HepG2 (cell line): Measurements from ENCODE around the gene TPGS1. TPM values are rescaled to one million over a fixed set of nuclear protein-coding genes. Genes with fewer than 3 reads are reported as not detected.

Source experiments
- DRAP1 ChIP-seq: IDR thresholded peaks from 2 replicates; pipeline ENCODE4 v1.6.1; 2016; ENCODE audit warnings: missing genetic modification reagents, missing compliant biosample characterization
- FOSL1 ChIP-seq: sonication (generic); formaldehyde crosslinking; IDR thresholded peaks from 2 replicates; pipeline ENCODE4 v1.9.0; 2021; ENCODE audit warnings: missing genetic modification reagents, borderline replicate concordance
- FOXK1 ChIP-seq: sonication (generic); formaldehyde crosslinking; IDR thresholded peaks from 2 replicates; pipeline ENCODE4 v1.4.0; 2020; ENCODE audit warnings: low read depth, missing genetic modification reagents, borderline replicate concordance
- GATAD1 ChIP-seq: IDR thresholded peaks from 2 replicates; pipeline ENCODE4 v1.6.1; 2016; ENCODE audit warnings: missing genetic modification reagents, missing compliant biosample characterization
- GMEB2 ChIP-seq: IDR thresholded peaks from 2 replicates; pipeline ENCODE4 v1.6.1; 2016; ENCODE audit warnings: missing biosample characterization, missing genetic modification reagents, low read depth
- IRF2 ChIP-seq: IDR thresholded peaks from 2 replicates; pipeline ENCODE4 v1.6.1; 2018; ENCODE audit warnings: missing genetic modification reagents, missing compliant biosample characterization
- KDM3A ChIP-seq: IDR thresholded peaks from 2 replicates; pipeline ENCODE4 v1.6.1; 2018; ENCODE audit warnings: low read depth, missing compliant biosample characterization
- MTA1 ChIP-seq: sonication (generic); formaldehyde crosslinking; IDR thresholded peaks from 2 replicates; pipeline ENCODE4 v1.4.0; 2020; ENCODE audit warnings: missing genetic modification reagents, mild to moderate bottlenecking, borderline replicate concordance
- NR2C2 ChIP-seq: sonication (generic); formaldehyde crosslinking; IDR thresholded peaks from 2 replicates; pipeline ENCODE4 v1.4.0; 2020; ENCODE audit warnings: missing genetic modification reagents, mild to moderate bottlenecking, moderate library complexity, borderline replicate concordance
- PHF8 ChIP-seq: sonication (generic); formaldehyde crosslinking; IDR thresholded peaks from 2 replicates; pipeline ENCODE4 v1.5.0; 2020; ENCODE audit warnings: missing genetic modification reagents
- RARA ChIP-seq: IDR thresholded peaks from 2 replicates; pipeline ENCODE4 v1.6.1; 2016; ENCODE audit warnings: missing genetic modification reagents, missing compliant biosample characterization
- RBAK ChIP-seq: sonication (generic); formaldehyde crosslinking; IDR thresholded peaks from 2 replicates; pipeline ENCODE4 v1.5.1; 2020; ENCODE audit warnings: mild to moderate bottlenecking, missing genetic modification reagents
- RELA ChIP-seq: sonication (generic); formaldehyde crosslinking; IDR thresholded peaks from 2 replicates; pipeline ENCODE4 v1.4.0; 2020; ENCODE audit warnings: missing genetic modification reagents
- REXO4 ChIP-seq: sonication (generic); formaldehyde crosslinking; IDR thresholded peaks from 2 replicates; pipeline ENCODE4 v1.8.0; 2022; ENCODE audit warnings: missing genetic modification reagents, mild to moderate bottlenecking, borderline replicate concordance
- RXRB ChIP-seq: IDR thresholded peaks from 2 replicates; pipeline ENCODE4 v1.6.1; 2016; ENCODE audit warnings: borderline replicate concordance, missing genetic modification reagents, missing compliant biosample characterization
- SMAD9 ChIP-seq: sonication (generic); formaldehyde crosslinking; IDR thresholded peaks from 2 replicates; pipeline ENCODE4 v1.5.1; 2020; ENCODE audit warnings: mild to moderate bottlenecking, missing genetic modification reagents
- ZMYM3 ChIP-seq: sonication (generic); formaldehyde crosslinking; IDR thresholded peaks from 2 replicates; pipeline ENCODE4 v1.5.1; 2020; ENCODE audit warnings: mild to moderate bottlenecking, missing genetic modification reagents
- ZNF205 ChIP-seq: IDR thresholded peaks from 2 replicates; pipeline ENCODE4 v1.6.1; 2018; ENCODE audit warnings: missing biosample characterization, missing genetic modification reagents
- ZNF564 ChIP-seq: sonication (generic); formaldehyde crosslinking; IDR thresholded peaks from 2 replicates; pipeline ENCODE4 v1.8.1; 2023; ENCODE audit warnings: mild to moderate bottlenecking, missing genetic modification reagents
- ZNF761 ChIP-seq: sonication (generic); formaldehyde crosslinking; conservative IDR thresholded peaks from 2 replicates; pipeline ENCODE4 v1.4.0; 2020; ENCODE audit warnings: mild to moderate bottlenecking, missing genetic modification reagents
- ZSCAN20 ChIP-seq: sonication (generic); formaldehyde crosslinking; IDR thresholded peaks from 2 replicates; pipeline ENCODE4 v1.4.0; 2020; ENCODE audit warnings: missing genetic modification reagents, mild to moderate bottlenecking, borderline replicate concordance
- ZSCAN21 ChIP-seq: sonication (generic); formaldehyde crosslinking; IDR thresholded peaks from 2 replicates; pipeline ENCODE4 v1.8.0; 2022; ENCODE audit warnings: mild to moderate bottlenecking, missing genetic modification reagents, moderate library complexity, borderline replicate concordance
- polyA plus RNA-seq, 8 experiments: library from polyadenylated mRNA; depleted of rRNA in 3 of 8; stranded (reverse) in 7 of 8; unstranded in 1 of 8; fragments of >200 nt; fragmentation: Illumina TruSeq in 4 of 8; extraction: Trizol in 4 of 8; gene quantifications; 2 replicates each; pipeline versions ENCODE4 v1.2.1 to v1.2.3, GENCODE V29; 2011 to 2016; ENCODE audit warnings: low read depth in 4 of 8, missing spikeins in 1 of 8, mixed read lengths in 1 of 8; ENCODE audit not compliant: insufficient read depth in 1 of 8
- total RNA-seq, 5 experiments: library from RNA; depleted of rRNA; stranded (reverse); fragments of >200 nt; fragmentation: Illumina TruSeq; extraction: Trizol; gene quantifications; 2 replicates each; pipeline ENCODE4 v1.2.3, GENCODE V29; 2016; ENCODE audit warnings: low read depth in 1 of 5
- TF ChIP-seq, protein P1 (sequence below): sonication (generic); formaldehyde crosslinking; IDR thresholded peaks from 2 replicates; pipeline ENCODE4 v1.5.0; 2020; ENCODE audit warnings: missing genetic modification reagents
- TF ChIP-seq, protein P2 (sequence below): sonication (generic); formaldehyde crosslinking; IDR thresholded peaks from 2 replicates; pipeline ENCODE4 v1.4.0; 2020; ENCODE audit warnings: missing genetic modification reagents
- TF ChIP-seq, protein P3 (sequence below): IDR thresholded peaks from 2 replicates; pipeline ENCODE4 v1.6.1; 2016; ENCODE audit warnings: low read depth, control low read depth

Gene TPGS1
- total and polyA plus RNA-seq, 2 of the 13 experiments (the other 11 are each of a cell fraction or from before 2014, with no cell fraction given), result 1.1 to 6.2 TPM

GRCh38 chr19:524062-524674 is 16.9 kb downstream of the TPGS1 start (continued):
- TF ChIP-seq KDM3A (CRISPR knock-in tag) (peak; percentile 55; the same call in 1 of the 2 replicates), RXRB (CRISPR knock-in tag) (peak; percentile 97), ZNF564 (CRISPR knock-in tag) (peak; percentile 52; the same call in 1 of the 2 replicates), RELA (CRISPR knock-in tag) (peak; percentile 74; the same call in 1 of the 2 replicates), ZSCAN20 (CRISPR knock-in tag) (no peak), IRF2 (0 out of 2 replicates have a peak, but pooled peaks have one; percentile 46), RBAK (CRISPR knock-in tag) (no peak), ZMYM3 (peak; percentile 80), GMEB2 (CRISPR knock-in tag) (no peak), DRAP1 (CRISPR knock-in tag) (peak; percentile 59), MTA1 (peak; percentile 98), PHF8 (CRISPR knock-in tag) (0 out of 2 replicates have a peak, but pooled peaks have one; percentile 45), GATAD1 (peak; percentile 50), FOSL1 (CRISPR knock-in tag) (no peak), SMAD9 (no peak), ZNF205 (CRISPR knock-in tag) (peak; percentile 19; the same call in 1 of the 2 replicates), REXO4 (no peak), NR2C2 (CRISPR knock-in tag) (peak; percentile 93), RARA (CRISPR knock-in tag) (peak; percentile 87), ZSCAN21 (peak; percentile 70; the same call in 1 of the 2 replicates), FOXK1 (CRISPR knock-in tag) (peak; percentile 27; the same call in 1 of the 2 replicates), ZNF761 (CRISPR knock-in tag) (0 out of 2 replicates have a peak, but pooled peaks have one; percentile 20)
- TF ChIP-seq, protein P1, sequence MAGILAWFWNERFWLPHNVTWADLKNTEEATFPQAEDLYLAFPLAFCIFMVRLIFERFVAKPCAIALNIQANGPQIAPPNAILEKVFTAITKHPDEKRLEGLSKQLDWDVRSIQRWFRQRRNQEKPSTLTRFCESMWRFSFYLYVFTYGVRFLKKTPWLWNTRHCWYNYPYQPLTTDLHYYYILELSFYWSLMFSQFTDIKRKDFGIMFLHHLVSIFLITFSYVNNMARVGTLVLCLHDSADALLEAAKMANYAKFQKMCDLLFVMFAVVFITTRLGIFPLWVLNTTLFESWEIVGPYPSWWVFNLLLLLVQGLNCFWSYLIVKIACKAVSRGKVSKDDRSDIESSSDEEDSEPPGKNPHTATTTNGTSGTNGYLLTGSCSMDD (CRISPR knock-in tag), result no peak
- TF ChIP-seq, protein P2, sequence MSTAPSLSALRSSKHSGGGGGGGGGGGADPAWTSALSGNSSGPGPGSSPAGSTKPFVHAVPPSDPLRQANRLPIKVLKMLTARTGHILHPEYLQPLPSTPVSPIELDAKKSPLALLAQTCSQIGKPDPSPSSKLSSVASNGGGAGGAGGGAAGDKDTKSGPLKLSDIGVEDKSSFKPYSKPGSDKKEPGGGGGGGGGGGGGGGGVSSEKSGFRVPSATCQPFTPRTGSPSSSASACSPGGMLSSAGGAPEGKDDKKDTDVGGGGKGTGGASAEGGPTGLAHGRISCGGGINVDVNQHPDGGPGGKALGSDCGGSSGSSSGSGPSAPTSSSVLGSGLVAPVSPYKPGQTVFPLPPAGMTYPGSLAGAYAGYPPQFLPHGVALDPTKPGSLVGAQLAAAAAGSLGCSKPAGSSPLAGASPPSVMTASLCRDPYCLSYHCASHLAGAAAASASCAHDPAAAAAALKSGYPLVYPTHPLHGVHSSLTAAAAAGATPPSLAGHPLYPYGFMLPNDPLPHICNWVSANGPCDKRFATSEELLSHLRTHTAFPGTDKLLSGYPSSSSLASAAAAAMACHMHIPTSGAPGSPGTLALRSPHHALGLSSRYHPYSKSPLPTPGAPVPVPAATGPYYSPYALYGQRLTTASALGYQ (CRISPR knock-in tag), result peak; percentile 73
- TF ChIP-seq, protein P3, sequence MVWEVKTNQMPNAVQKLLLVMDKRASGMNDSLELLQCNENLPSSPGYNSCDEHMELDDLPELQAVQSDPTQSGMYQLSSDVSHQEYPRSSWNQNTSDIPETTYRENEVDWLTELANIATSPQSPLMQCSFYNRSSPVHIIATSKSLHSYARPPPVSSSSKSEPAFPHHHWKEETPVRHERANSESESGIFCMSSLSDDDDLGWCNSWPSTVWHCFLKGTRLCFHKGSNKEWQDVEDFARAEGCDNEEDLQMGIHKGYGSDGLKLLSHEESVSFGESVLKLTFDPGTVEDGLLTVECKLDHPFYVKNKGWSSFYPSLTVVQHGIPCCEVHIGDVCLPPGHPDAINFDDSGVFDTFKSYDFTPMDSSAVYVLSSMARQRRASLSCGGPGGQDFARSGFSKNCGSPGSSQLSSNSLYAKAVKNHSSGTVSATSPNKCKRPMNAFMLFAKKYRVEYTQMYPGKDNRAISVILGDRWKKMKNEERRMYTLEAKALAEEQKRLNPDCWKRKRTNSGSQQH (CRISPR knock-in tag), result 0 out of 2 replicates have a peak, but pooled peaks have one; percentile 34
